ENCODE measurements around the gene CLEC11A. TPM values are rescaled to one million over a fixed set of nuclear protein-coding genes. Genes with fewer than 3 reads are reported as not detected.
"Not testable (repeated sequence)": the region's sequence is repeated elsewhere in the genome, so short reads cannot be mapped to it uniquely, and the experiment has no call there.

CLEC11A gene
- total RNA-seq, 1 experiment from 2014 or later: 59.1 TPM

DNA sequence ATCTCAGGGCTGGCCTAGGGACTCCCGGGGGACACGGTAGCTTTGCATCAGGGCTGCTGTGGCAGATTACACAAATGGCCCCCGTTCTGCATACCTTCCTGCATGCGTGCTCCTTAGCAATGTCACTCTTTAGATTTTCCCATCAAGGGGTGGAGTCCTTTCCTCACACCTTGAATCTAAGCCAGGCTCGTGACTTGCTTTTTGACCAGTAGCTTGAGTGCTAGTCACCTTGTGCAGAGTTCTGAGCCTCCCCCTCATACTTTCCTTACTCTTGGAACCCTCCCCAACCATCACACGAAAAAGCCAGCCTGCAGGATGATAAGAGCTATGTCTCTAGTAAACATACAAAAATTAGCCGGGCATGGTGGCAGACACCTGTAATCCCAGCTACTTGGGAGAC is 50.3 kb downstream of the CLEC11A start:
- intact Hi-C loops (cut with micrococcal nuclease; ENCODE audit: unreplicated experiment); H3K36me3 ChIP-seq (ENCODE audit: insufficient read depth, low read length, poor library complexity, severe bottlenecking); BruUV-seq (replicated peaks); H3K27me3 ChIP-seq (replicated peaks; ENCODE audit: insufficient read depth, low read depth, low read length, poor library complexity); H3K27ac ChIP-seq (ENCODE audit: low read depth, low read length, poor library complexity, severe bottlenecking); H3K9me3 ChIP-seq (ENCODE audit: low read depth, low read length, poor library complexity, severe bottlenecking); POLR2A ChIA-PET (ENCODE audit: low non-redundant PET); DNase-seq (ENCODE audit: low spot score); H3K4me3 ChIP-seq (ENCODE audit: low read depth, low read length, poor library complexity, severe bottlenecking): not testable (repeated sequence)
- CTCF ChIA-PET: interaction anchor here (0.7 kb wide), 1 partner anchor 1061 kb away, joined by 3 read pairs; no protein-coding TSS in a partner anchor
- peaks cover 10% of the 10 kb centered on the region for H3K4me1 ChIP-seq (ENCODE audit: insufficient read depth, low read length, poor library complexity, severe bottlenecking)

Other genes starting within 250 kb of the CLEC11A start
- gene EMC10, start 246.9 kb upstream of the CLEC11A start, total RNA-seq (2021): 99.2 and 108 TPM in 2 replicates
- 0.59 and 0.84 TPM in 2 replicates for gene GARIN5A, start 246.5 kb upstream of the CLEC11A start, total RNA-seq (2021)
- gene JOSD2, start 212.2 kb upstream of the CLEC11A start, total RNA-seq (2021): 26.8 and 31.9 TPM in 2 replicates
- gene ASPDH, start 209.5 kb upstream of the CLEC11A start, total RNA-seq (2021): 0.45 TPM in 1 of 2 replicates, not detected in the other
- 23.1 and 24.9 TPM in 2 replicates for gene LRRC4B, start 154.9 kb upstream of the CLEC11A start, total RNA-seq (2021)
- gene SYT3, start 83.5 kb upstream of the CLEC11A start, total RNA-seq (2021): 1.8 and 2.0 TPM in 2 replicates
- 6.2 and 10.5 TPM in 2 replicates for gene C19orf81, start 73.9 kb upstream of the CLEC11A start, total RNA-seq (2021)
- gene SHANK1, start 3.6 kb upstream of the CLEC11A start, total RNA-seq (2021): 69.7 and 69.8 TPM in 2 replicates
- gene GPR32, start 47.1 kb downstream of the CLEC11A start, total RNA-seq (2021): not detected in 2 replicates
- not detected in 2 replicates for gene ACP4, start 67.1 kb downstream of the CLEC11A start, total RNA-seq (2021)
- 0.68 TPM in 1 of 2 replicates, not detected in the other for gene KLK1, start 100.4 kb downstream of the CLEC11A start, total RNA-seq (2021)
- gene KLK15, start 110.2 kb downstream of the CLEC11A start, total RNA-seq (2021): not detected in 2 replicates
- not detected in 2 replicates for gene KLK3, start 131.6 kb downstream of the CLEC11A start, total RNA-seq (2021)
- gene KLK2, start 150.1 kb downstream of the CLEC11A start, total RNA-seq (2021): not detected in 2 replicates
- not detected in 2 replicates for gene KLK4, start 188.0 kb downstream of the CLEC11A start, total RNA-seq (2021)
- gene KLK5, start 229.7 kb downstream of the CLEC11A start, total RNA-seq (2021): not detected in 2 replicates
- not detected in 2 replicates for gene KLK6, start 246.2 kb downstream of the CLEC11A start, total RNA-seq (2021)